Measurements from ENCODE around the gene ERCC4.

DNA sequence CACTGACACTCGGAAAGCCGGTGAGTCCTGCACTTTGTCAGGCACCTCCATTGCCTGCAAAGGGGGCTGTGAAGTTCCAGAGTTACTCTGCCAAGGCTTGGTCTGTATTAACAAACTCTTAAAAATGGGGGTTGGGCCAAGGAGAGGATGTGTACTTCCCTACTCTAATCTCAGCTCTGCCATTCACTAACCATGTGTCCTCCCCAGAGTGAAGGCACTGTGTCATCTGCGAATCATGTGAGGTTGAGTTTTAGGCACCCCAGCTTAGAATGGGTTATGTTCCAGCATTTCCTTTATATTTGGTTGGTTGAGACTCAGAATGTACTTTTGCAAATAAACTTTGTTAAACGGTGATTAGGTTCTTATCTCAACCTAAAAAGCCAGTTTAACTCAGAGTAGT is 24.9 kb downstream of the ERCC4 start:
- TF ChIP-seq, protein P1, sequence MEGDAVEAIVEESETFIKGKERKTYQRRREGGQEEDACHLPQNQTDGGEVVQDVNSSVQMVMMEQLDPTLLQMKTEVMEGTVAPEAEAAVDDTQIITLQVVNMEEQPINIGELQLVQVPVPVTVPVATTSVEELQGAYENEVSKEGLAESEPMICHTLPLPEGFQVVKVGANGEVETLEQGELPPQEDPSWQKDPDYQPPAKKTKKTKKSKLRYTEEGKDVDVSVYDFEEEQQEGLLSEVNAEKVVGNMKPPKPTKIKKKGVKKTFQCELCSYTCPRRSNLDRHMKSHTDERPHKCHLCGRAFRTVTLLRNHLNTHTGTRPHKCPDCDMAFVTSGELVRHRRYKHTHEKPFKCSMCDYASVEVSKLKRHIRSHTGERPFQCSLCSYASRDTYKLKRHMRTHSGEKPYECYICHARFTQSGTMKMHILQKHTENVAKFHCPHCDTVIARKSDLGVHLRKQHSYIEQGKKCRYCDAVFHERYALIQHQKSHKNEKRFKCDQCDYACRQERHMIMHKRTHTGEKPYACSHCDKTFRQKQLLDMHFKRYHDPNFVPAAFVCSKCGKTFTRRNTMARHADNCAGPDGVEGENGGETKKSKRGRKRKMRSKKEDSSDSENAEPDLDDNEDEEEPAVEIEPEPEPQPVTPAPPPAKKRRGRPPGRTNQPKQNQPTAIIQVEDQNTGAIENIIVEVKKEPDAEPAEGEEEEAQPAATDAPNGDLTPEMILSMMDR (conservative IDR thresholded peaks at IDR 0.05 in 1 of 2, IDR thresholded peaks at IDR 0.05 in 1 of 2; ENCODE audit: low read depth in 1 of 2, low read length in 2 of 2) = no peak
- no peak for TF ChIP-seq EZH2 (IDR thresholded peaks at IDR 0.05; ENCODE audit: low read length, missing control alignments)
